ENCODE measurements around the gene FBXO24. TPM values are rescaled to one million over a fixed set of nuclear protein-coding genes. Genes with fewer than 3 reads are reported as not detected.

The FBXO24 gene
- total and polyA plus RNA-seq, 9 of the 15 experiments (the other 6 are each of a cell fraction or from before 2014, with no cell fraction given) = 0.17 to 0.95 (median 0.50) TPM

DNA sequence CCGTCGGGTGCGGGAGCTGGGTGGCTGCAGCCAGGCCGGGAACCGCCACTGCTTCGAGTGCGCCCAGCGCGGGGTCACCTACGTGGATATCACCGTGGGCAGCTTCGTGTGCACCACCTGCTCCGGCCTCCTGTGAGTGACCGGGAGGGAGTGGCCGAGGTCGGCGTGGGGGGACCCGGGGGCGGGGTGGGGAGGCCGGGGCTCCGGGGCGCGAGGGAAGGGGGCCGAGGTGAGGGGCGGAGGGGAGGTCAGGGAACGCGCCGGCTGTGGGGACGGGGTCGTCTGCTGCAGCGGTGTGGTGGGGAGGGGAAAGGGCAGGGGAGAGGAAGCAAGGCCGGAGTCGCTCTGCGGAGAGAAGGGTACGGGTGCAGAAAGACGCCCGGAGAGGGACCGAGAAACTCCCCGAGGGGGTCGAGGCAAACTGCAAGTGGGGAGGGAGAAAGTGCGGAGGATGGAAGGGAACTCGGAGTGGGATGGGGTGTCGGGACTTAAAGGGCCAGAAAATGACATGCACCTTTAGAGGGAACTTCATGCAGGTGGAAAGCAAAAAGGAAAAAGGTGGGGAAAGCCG is 46.6 kb upstream of the FBXO24 start:
- peak overlapping the region; percentile 87 for H3K4me3 ChIP-seq
- peaks cover 40% of the 10 kb centered on the region for H3K79me2 ChIP-seq (ENCODE audit: control insufficient read depth, insufficient read depth, low read length)
- H3K9ac ChIP-seq (ENCODE audit: insufficient read depth in 1 of 2, low read depth in 2 of 2, low read length in 2 of 2) = peak overlapping the region; percentile 57 to 92
- POLR2A ChIA-PET = interaction anchor here (0.6 to 1.7 kb wide), 6 partner anchors 11 to 73 kb away, joined by 3 to 6 read pairs (median 3); partner anchors contain the start of genes FBXO24, LRCH4, MOSPD3 and TSC22D4
- peak overlapping the region; percentile 90 for H2AFZ ChIP-seq (ENCODE audit: low read depth, low read length)
- in situ Hi-C loops (cut with MboI) (no loop called here), intact Hi-C loops (cut with micrococcal nuclease) (loop anchor here (2.0 to 5.0 kb wide), 2 partner anchors 29 to 37 kb away; no protein-coding TSS in a partner anchor)
- WGBS (ENCODE audit: insufficient coverage, low coverage, missing lambda C conversion rate) = under 1% methylated on average over 29 of the region's 44 CpGs
- DNase-seq (ENCODE audit: extremely low read depth in 1 of 4, low spot score in 3 of 4) = no peak
- no peaks in the 10 kb centered on the region for H3K27me3 ChIP-seq (ENCODE audit: control insufficient read depth in 2 of 2, insufficient read depth in 2 of 2, low read length in 2 of 2)
- no TSS peak for BruUV-seq (replicated peaks)
- H3K27ac ChIP-seq (ENCODE audit: extremely low read depth, low read depth, low read length) = peak overlapping the region; percentile 56
- H3K36me3 ChIP-seq (ENCODE audit: control insufficient read depth, insufficient read depth, low read length) = no peaks in the 10 kb centered on the region; the same call in 2 of the 3 replicates
- peak overlapping the region; percentile 81 for H3K4me2 ChIP-seq (ENCODE audit: insufficient read depth, low read length)
- no peaks in the 10 kb centered on the region for H3K9me3 ChIP-seq (replicated peaks; ENCODE audit: control insufficient read depth, insufficient read depth, low read depth, low read length)
- no peaks in the 10 kb centered on the region; the same call in 1 of the 2 replicates for H4K20me1 ChIP-seq (replicated peaks; ENCODE audit: control insufficient read depth, insufficient read depth, low read length)
- CTCF ChIA-PET (ENCODE audit: low intra/inter-chr PET ratio) = interaction anchor here (0.7 kb wide), 1 partner anchor 57 kb away, joined by 3 read pairs; no protein-coding TSS in a partner anchor
- H3K4me1 ChIP-seq (replicated peaks in 1 of 2; ENCODE audit: control insufficient read depth in 2 of 2, insufficient read depth in 2 of 2, low read length in 2 of 2) = peaks cover 30 to 38% of the 10 kb centered on the region in 2 experiments
- ATAC-seq = peak; percentile 0; the same call in 1 of the 3 replicates
- no peaks in the 10 kb centered on the region for H3K9me1 ChIP-seq (ENCODE audit: control insufficient read depth, insufficient read depth, low read length)
- FAIRE-seq = no peak
- TF ChIP-seq PHF20 (IDR thresholded peaks at IDR 0.05; ENCODE audit: partially characterized antibody) (peak; percentile 9), PREB (CRISPR knock-in tag; IDR thresholded peaks at IDR 0.05) (0 out of 2 replicates have a peak, but pooled peaks have one; percentile 4), ZNF395 (CRISPR knock-in tag; IDR thresholded peaks at IDR 0.05) (peak; percentile 54; the same call in 1 of the 2 replicates), SMARCA5 (IDR thresholded peaks at IDR 0.05) (0 out of 2 replicates have a peak, but pooled peaks have one; percentile 19), CHCHD3 (CRISPR knock-in tag; IDR thresholded peaks at IDR 0.05) (no peak), HLTF (IDR thresholded peaks at IDR 0.05) (0 out of 2 replicates have a peak, but pooled peaks have one; percentile 2), MEIS2 (IDR thresholded peaks at IDR 0.05; ENCODE audit: partially characterized antibody) (no peak), PHF8 (IDR thresholded peaks at IDR 0.05; ENCODE audit: borderline replicate concordance, low read length) (peak; percentile 7; the same call in 1 of the 2 replicates), FOXA3 (CRISPR knock-in tag; conservative IDR thresholded peaks at IDR 0.05 in 1 of 2, IDR thresholded peaks at IDR 0.05 in 1 of 2) (0 out of 4 replicates have a peak, but pooled peaks of 1 of the 2 experiments have one; percentile 45), EP400 (IDR thresholded peaks at IDR 0.05) (no peak), ZKSCAN1 (IDR thresholded peaks at IDR 0.05; ENCODE audit: low read depth, low read length) (no peak), TGIF2 (CRISPR knock-in tag; IDR thresholded peaks at IDR 0.05) (0 out of 2 replicates have a peak, but pooled peaks have one; percentile 18)
- TF ChIP-seq, protein P1, sequence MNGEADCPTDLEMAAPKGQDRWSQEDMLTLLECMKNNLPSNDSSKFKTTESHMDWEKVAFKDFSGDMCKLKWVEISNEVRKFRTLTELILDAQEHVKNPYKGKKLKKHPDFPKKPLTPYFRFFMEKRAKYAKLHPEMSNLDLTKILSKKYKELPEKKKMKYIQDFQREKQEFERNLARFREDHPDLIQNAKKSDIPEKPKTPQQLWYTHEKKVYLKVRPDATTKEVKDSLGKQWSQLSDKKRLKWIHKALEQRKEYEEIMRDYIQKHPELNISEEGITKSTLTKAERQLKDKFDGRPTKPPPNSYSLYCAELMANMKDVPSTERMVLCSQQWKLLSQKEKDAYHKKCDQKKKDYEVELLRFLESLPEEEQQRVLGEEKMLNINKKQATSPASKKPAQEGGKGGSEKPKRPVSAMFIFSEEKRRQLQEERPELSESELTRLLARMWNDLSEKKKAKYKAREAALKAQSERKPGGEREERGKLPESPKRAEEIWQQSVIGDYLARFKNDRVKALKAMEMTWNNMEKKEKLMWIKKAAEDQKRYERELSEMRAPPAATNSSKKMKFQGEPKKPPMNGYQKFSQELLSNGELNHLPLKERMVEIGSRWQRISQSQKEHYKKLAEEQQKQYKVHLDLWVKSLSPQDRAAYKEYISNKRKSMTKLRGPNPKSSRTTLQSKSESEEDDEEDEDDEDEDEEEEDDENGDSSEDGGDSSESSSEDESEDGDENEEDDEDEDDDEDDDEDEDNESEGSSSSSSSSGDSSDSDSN (IDR thresholded peaks at IDR 0.05; ENCODE audit: borderline replicate concordance in 1 of 2, low read depth in 2 of 2, low read length in 2 of 2) = 0 out of 4 replicates have a peak, but pooled peaks of 1 of the 2 experiments have one; percentile 11
